ENCODE data around the gene CHST3. TPM values are rescaled to one million over a fixed set of nuclear protein-coding genes. Genes with fewer than 3 reads are reported as not detected.

The CHST3 gene
- total and polyA plus RNA-seq, 2 experiments from 2014 or later = 0.94 to 8.3 TPM

DNA sequence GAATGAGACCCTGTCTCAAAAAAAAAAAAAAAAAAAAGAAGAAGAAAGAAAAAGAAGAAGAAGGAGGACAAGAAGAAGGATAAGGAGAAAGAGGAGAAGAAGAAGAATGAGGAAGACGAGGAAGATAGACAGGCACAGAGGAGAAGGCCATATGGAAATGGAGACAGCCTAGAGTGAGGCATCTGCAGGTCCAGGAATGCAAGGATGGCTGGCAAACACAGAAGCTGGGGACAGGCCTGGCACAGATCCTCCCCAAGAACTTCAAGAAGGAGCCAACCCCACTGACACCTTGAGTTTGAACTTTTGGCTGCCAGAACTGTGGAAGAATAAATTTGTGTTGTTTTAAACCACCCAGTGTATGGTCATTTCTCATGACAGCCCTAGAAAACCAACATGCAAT lies 85.3 kb downstream of the CHST3 start:
- H3K9me3 Mint-ChIP-seq = peaks cover 4% of the 10 kb centered on the region; the same call in 1 of the 3 replicates
- no peaks in the 10 kb centered on the region for H3K36me3 Mint-ChIP-seq (ENCODE audit: low read depth)
- Histone ChIP-seq H3K27me3 (ENCODE audit: insufficient read depth) (no peaks in the 10 kb centered on the region), H3K9me2 (ENCODE audit: insufficient read depth) (no peaks in the 10 kb centered on the region), H3F3A (replicated peaks; ENCODE audit: low read depth) (no peaks in the 10 kb centered on the region), H4K20me1 (replicated peaks; ENCODE audit: insufficient read depth) (no peaks in the 10 kb centered on the region), H3K79me2 (replicated peaks; ENCODE audit: insufficient read depth) (no peaks in the 10 kb centered on the region), H3K4me3 (no peak overlapping the region), H2AFZ (no peak overlapping the region), H3K4me1 (ENCODE audit: insufficient read depth) (no peaks in the 10 kb centered on the region), H3K4me2 (no peak overlapping the region), H3K36me3 (ENCODE audit: insufficient read depth) (no peaks in the 10 kb centered on the region), H3K27ac (ENCODE audit: low read depth) (no peak overlapping the region)
- ATAC-seq (no peak), DNase-seq (ENCODE audit: low spot score) (no peak)
- TF ChIP-seq, protein P1, sequence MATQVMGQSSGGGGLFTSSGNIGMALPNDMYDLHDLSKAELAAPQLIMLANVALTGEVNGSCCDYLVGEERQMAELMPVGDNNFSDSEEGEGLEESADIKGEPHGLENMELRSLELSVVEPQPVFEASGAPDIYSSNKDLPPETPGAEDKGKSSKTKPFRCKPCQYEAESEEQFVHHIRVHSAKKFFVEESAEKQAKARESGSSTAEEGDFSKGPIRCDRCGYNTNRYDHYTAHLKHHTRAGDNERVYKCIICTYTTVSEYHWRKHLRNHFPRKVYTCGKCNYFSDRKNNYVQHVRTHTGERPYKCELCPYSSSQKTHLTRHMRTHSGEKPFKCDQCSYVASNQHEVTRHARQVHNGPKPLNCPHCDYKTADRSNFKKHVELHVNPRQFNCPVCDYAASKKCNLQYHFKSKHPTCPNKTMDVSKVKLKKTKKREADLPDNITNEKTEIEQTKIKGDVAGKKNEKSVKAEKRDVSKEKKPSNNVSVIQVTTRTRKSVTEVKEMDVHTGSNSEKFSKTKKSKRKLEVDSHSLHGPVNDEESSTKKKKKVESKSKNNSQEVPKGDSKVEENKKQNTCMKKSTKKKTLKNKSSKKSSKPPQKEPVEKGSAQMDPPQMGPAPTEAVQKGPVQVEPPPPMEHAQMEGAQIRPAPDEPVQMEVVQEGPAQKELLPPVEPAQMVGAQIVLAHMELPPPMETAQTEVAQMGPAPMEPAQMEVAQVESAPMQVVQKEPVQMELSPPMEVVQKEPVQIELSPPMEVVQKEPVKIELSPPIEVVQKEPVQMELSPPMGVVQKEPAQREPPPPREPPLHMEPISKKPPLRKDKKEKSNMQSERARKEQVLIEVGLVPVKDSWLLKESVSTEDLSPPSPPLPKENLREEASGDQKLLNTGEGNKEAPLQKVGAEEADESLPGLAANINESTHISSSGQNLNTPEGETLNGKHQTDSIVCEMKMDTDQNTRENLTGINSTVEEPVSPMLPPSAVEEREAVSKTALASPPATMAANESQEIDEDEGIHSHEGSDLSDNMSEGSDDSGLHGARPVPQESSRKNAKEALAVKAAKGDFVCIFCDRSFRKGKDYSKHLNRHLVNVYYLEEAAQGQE (IDR thresholded peaks at IDR 0.05; ENCODE audit: unreplicated experiment) = no peak
- TF ChIP-seq EZH2phosphoT487 (IDR thresholded peaks at IDR 0.05; ENCODE audit: unreplicated experiment) (no peak), ZNF331 (CRISPR knock-in tag; IDR thresholded peaks at IDR 0.05; ENCODE audit: low read depth) (no peak)
- no peak overlapping the region for H3K4me3 Mint-ChIP-seq
- H3K27me3 Mint-ChIP-seq (ENCODE audit: insufficient read depth, low read depth, poor library complexity) = peaks cover 8% of the 10 kb centered on the region
- peaks cover 5% of the 10 kb centered on the region for H3K4me1 Mint-ChIP-seq
- no peak overlapping the region for H3K27ac Mint-ChIP-seq

DNA sequence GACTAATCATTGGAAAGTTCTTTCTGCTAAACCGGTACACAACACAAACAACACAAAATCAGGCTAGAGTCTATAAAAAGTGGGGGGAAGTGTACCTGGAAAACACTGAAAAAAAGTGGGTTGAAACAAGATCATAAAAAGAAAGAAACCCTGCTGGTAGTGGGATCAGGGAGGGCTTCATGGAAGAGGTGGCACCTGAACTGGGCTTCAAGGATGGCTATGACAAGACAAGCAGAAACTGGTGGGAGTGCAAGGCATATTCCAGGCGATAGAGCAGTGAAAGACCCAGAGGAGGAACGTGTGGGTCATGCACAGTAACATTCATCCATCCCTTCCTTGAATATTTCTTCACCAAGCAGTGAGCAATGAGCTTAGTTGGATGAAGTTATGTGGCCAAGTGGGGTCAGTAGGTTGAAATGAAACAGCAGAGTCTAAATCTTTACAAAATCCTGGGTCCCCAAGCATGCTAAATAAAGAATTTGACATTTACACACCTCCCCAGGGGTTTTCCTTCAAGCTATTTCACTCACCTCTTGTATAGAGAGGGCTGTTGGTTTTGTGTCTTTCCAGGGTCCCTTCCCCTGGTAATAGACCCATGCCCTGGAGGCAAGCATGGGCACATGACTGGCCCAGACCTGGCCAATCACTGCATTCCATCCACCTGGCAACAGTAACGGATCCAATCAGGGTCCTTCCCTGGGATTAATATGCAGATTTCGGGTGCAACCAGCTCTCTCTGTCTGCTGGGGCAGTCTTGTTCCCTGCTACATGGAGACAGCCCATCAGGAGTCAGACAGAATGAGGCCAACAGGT lies 86.0 kb downstream of the CHST3 start:
- H3K4me3 ChIP-seq = no peak overlapping the region
- no peak overlapping the region for H3K4me2 ChIP-seq
- H3K4me3 Mint-ChIP-seq = no peak overlapping the region; the same call in 2 of the 3 replicates
- H3K36me3 ChIP-seq (ENCODE audit: insufficient read depth) = no peaks in the 10 kb centered on the region
- no peaks in the 10 kb centered on the region for H3K9me2 ChIP-seq (ENCODE audit: insufficient read depth)
- peak; percentile 84 for ATAC-seq
- peak overlapping the region; percentile 21; the same call in 1 of the 2 replicates for H2AFZ ChIP-seq
- peaks cover 6% of the 10 kb centered on the region for H3K27me3 Mint-ChIP-seq (ENCODE audit: insufficient read depth, low read depth, poor library complexity)
- no peaks in the 10 kb centered on the region for H3K79me2 ChIP-seq (replicated peaks; ENCODE audit: insufficient read depth)
- no peak overlapping the region for H3K27ac ChIP-seq (ENCODE audit: low read depth)
- no peaks in the 10 kb centered on the region for H4K20me1 ChIP-seq (replicated peaks; ENCODE audit: insufficient read depth)
- no peaks in the 10 kb centered on the region for H3F3A ChIP-seq (replicated peaks; ENCODE audit: low read depth)
- H3K36me3 Mint-ChIP-seq (ENCODE audit: low read depth) = no peaks in the 10 kb centered on the region
- H3K4me1 Mint-ChIP-seq = peaks cover 5% of the 10 kb centered on the region
- no peaks in the 10 kb centered on the region for H3K4me1 ChIP-seq (ENCODE audit: insufficient read depth)
- no peaks in the 10 kb centered on the region for H3K27me3 ChIP-seq (ENCODE audit: insufficient read depth)
- peak; percentile 69 for DNase-seq (ENCODE audit: low spot score)
- no peak overlapping the region for H3K27ac Mint-ChIP-seq
- H3K9me3 Mint-ChIP-seq = peaks cover 4% of the 10 kb centered on the region; the same call in 1 of the 3 replicates
- no peak for TF ChIP-seq JUNB (IDR thresholded peaks at IDR 0.05; ENCODE audit: unreplicated experiment)
- no peak for TF ChIP-seq CREB1 (CRISPR knock-in tag; IDR thresholded peaks at IDR 0.05; ENCODE audit: low read depth)
- TF ChIP-seq, protein P2, sequence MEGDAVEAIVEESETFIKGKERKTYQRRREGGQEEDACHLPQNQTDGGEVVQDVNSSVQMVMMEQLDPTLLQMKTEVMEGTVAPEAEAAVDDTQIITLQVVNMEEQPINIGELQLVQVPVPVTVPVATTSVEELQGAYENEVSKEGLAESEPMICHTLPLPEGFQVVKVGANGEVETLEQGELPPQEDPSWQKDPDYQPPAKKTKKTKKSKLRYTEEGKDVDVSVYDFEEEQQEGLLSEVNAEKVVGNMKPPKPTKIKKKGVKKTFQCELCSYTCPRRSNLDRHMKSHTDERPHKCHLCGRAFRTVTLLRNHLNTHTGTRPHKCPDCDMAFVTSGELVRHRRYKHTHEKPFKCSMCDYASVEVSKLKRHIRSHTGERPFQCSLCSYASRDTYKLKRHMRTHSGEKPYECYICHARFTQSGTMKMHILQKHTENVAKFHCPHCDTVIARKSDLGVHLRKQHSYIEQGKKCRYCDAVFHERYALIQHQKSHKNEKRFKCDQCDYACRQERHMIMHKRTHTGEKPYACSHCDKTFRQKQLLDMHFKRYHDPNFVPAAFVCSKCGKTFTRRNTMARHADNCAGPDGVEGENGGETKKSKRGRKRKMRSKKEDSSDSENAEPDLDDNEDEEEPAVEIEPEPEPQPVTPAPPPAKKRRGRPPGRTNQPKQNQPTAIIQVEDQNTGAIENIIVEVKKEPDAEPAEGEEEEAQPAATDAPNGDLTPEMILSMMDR (conservative IDR thresholded peaks at IDR 0.05; ENCODE audit: low read depth in 2 of 2) = no peak
- no peak for TF ChIP-seq EZH2 (IDR thresholded peaks at IDR 0.05; ENCODE audit: low read depth, unreplicated experiment)
- TF ChIP-seq, protein P1 (IDR thresholded peaks at IDR 0.05; ENCODE audit: unreplicated experiment) = no peak
- TF ChIP-seq, protein P3, sequence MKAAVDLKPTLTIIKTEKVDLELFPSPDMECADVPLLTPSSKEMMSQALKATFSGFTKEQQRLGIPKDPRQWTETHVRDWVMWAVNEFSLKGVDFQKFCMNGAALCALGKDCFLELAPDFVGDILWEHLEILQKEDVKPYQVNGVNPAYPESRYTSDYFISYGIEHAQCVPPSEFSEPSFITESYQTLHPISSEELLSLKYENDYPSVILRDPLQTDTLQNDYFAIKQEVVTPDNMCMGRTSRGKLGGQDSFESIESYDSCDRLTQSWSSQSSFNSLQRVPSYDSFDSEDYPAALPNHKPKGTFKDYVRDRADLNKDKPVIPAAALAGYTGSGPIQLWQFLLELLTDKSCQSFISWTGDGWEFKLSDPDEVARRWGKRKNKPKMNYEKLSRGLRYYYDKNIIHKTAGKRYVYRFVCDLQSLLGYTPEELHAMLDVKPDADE (IDR thresholded peaks at IDR 0.05) = no peak

All from GM23338 (cell line).